H1 (cell line): ENCODE results near the gene LRRC17. TPM values are rescaled to one million over a fixed set of nuclear protein-coding genes. Genes with fewer than 3 reads are reported as not detected.

Experiments used
- BACH1 ChIP-seq: IDR thresholded peaks from 2 replicates; pipeline ENCODE4 v1.6.1; 2012; ENCODE audit warnings: low read length, improper control_type of control experiment
- BRCA1 ChIP-seq: IDR thresholded peaks from 2 replicates; pipeline ENCODE4 v1.6.1; 2012; ENCODE audit warnings: low read depth, low read length, improper control_type of control experiment
- CTCF ChIP-seq, 3 experiments: IDR thresholded peaks; 1 replicate in 2 of 3; 2 replicates in 1 of 3; pipeline versions ENCODE4 v1.5.1 to v1.6.1; 2011; ENCODE audit warnings: low read length in 3 of 3, mild to moderate bottlenecking in 3 of 3, inconsistent platforms in 2 of 3, low read depth in 1 of 3, moderate library complexity in 1 of 3; ENCODE audit not compliant: insufficient read depth in 1 of 3; ENCODE audit errors: control extremely low read depth in 1 of 3
- POU5F1 ChIP-seq: IDR thresholded peaks from 2 replicates; pipeline ENCODE4 v1.6.1; 2011; ENCODE audit warnings: low read depth, mild to moderate bottlenecking, low read length, moderate library complexity
- TAF7 ChIP-seq: optimal IDR thresholded peaks from 2 replicates; pipeline ENCODE3; 2011; ENCODE audit warnings: low read depth, mild to moderate bottlenecking, inconsistent platforms, low read length, moderate library complexity, borderline replicate concordance
- polyA plus RNA-seq, 7 experiments: library from polyadenylated mRNA; depleted of rRNA in 3 of 7; stranded (reverse) in 5 of 7; unstranded in 2 of 7; fragments of >200 nt in 5 of 7; fragments of 200-250 nt in 2 of 7; gene quantifications; 1 replicate in 5 of 7; 2 replicates in 1 of 7; 4 replicates in 1 of 7; pipeline versions ENCODE4 v1.2.1 to v1.2.3, GENCODE V29; 2011 to 2013; ENCODE audit warnings: missing spikeins in 2 of 7, mixed read lengths in 2 of 7
- total RNA-seq: library from RNA; stranded (reverse); fragmentation: NEBNext Ultra II Directional; extraction: Animal tissue kit (Norgen Biotek cat#: 25700); gene quantifications from 2 replicates; pipeline ENCODE4 v1.2.1, GENCODE V29; 2021

LRRC17 gene
- total and polyA plus RNA-seq, 2 of the 8 experiments (the other 6 are each of a cell fraction or from before 2014, with no cell fraction given): 3.0 TPM

DNA sequence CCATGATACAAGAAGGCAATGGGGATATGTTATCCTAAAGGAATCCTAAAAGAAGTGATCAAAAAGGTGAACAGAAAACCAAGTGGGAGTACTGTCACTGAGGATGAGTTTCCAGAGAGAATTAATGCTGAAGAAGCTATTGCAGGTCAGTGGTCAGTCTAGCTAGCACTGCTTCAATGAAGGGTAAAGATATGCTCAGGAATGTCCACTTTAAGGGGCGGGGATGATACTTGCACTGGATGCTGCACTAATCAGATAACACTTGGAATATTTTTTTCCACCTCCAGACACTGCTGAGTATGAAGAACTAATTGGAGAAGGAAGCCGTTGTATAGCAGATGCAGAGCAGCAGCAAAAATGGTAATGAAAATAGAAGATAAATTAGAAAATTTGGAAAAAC lies 75.3 kb downstream of the LRRC17 start (continued):
- no peak for TF ChIP-seq POU5F1
- TF ChIP-seq TAF7: no peak
- no peak for TF ChIP-seq CTCF (IDR thresholded peaks at IDR 0.05; ENCODE audit: control extremely low read depth in 1 of 3, insufficient read depth in 1 of 3, low read depth in 1 of 3, low read length in 3 of 3)
- no peak for TF ChIP-seq BRCA1
- no peak for TF ChIP-seq BACH1
